ENCODE data around the gene ZNRD2.

The ZNRD2 gene

DNA sequence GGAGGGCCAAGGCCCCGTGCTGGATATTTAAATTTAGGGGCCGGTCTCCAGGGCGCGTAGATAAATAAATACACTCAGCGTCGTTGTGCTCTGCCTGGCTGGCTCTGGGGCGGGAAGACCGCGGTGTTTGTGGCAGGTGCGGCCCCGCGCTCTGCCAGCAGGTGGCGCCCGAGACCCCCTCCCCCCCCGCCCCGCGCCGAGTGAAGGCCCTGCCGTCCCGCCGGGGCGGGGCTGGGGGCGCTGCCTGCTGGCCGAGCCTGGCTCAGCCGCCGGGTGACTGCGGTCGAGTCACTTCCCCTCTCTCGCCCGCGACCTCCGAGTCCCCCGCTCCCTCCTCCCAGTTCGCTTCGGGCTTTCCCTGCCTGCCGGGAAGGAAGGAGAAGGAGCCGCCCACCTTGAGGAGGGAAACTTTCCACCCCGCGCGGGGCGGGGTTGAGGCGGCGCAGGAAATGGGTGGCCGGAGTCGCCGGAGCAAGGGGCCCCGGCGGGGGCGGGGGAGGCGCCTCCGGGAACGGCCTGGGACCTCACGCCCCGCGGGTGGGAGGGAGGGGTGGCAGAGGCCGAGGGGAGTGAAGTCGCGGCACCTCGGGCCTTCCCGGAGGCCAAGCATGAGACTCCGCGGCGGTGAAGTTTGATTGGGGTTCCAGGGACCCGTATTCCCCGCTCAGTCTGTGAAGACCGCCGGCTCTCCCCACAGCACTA, 4.0 kb downstream of the ZNRD2 start:
- DNase-seq = peak; percentile 86

DNA sequence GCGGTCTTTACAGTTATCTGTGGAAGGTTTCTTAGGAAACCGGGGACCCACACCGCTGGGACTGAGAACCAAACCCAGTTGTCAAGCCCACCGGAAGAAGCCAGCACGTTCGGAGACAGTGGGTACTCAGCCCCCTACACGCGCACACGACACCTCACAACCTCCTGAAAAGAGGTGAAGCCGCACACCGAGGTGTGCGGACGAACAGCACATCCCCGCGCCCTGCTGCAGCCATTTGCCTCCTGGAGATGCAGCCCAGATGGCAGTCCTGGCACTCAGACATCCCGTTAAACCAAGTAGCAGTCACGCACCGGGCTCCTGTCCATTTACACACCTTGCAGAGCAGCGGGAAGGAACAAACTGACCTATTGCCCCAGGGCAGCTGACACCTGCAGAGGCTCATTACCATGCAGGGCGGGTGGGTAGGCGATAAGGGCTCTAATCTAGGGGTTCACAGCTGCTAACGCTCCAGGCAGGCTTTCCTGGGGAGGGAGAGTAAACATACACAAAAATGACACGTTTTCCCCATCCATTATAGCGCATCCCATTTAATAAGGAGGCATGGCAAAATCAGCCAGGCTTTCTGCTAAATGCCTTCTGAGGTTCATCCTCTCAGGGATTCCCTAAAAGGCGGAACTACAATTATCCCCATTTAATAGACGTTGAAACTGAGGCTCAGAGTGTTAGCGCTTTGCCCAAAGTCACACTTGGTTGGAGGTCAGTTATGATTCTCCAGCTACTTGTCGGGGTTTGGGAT, 4.7 kb downstream of the ZNRD2 start:
- DNase-seq = no peak

DNA sequence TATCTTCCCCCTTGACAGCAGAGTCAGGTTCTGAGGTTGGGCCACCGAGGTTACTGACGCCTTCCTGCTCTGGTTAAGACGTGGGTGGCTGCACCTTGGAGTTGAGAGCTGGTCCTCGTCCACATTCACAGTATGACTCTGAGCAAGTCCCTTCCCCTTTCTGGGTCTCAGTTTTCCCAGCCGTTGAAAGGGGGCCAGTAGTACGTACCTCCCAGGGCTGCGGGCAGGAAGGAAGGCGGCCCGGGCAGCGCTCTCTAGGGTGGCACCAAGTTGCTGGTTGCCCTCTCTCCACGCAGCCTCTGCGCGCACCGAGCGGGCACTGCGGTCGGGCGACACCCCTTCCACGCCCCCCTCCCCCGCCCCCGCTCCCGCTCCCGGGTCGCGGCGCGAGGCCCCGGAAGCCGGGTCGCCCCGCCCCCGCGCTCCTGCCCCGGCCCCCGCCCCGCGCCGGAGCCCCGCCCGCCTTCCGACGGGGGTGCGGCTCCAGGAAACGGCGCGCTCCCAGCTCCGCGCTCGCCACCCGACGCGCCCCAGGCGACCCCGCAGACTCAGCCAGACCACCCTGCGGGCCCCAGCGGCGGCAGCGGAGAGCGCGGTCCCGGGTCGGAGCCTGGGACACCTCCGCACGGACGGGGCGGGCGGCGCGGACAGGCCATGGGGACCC, 5.4 kb downstream of the ZNRD2 start, which contains the start of gene EHBP1L1:
Gene EHBP1L1 (plus strand): TSS at position 486 of the 664 bp plus-strand sequence. CDS start 250 bp downstream, outside the sequence.
- peak; percentile 34 for DNase-seq

DNA sequence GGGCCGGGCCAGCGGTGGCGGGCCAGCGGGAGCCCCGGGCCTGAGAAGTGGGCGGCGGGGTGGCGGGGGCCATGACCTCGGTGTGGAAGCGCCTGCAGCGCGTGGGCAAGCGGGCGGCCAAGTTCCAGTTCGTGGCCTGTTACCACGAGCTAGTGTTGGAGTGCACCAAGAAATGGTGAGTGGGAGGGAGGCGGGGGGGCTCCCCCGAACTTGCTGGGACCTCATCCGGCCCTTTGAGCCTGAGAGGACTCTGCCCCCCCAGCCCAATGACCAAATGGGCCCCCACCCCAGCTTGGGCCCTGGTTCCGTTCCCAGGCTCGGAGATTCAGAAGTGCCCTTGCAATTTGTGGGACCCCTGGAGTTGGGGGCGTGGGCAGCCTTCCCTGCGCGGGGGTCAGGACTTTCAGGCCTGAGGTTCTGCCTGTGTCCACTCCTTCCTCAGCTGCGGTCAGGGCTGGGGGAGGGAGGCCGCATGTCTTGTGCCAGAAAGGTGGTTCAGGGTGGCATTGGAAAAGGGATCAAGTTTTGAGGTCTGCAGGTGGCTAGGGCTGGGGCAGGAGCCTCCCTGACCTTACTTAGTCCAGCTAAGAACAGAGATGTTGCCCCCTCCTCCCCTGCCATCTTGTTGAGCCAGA, 6.1 kb downstream of the ZNRD2 start:
- no peak for DNase-seq

DNA sequence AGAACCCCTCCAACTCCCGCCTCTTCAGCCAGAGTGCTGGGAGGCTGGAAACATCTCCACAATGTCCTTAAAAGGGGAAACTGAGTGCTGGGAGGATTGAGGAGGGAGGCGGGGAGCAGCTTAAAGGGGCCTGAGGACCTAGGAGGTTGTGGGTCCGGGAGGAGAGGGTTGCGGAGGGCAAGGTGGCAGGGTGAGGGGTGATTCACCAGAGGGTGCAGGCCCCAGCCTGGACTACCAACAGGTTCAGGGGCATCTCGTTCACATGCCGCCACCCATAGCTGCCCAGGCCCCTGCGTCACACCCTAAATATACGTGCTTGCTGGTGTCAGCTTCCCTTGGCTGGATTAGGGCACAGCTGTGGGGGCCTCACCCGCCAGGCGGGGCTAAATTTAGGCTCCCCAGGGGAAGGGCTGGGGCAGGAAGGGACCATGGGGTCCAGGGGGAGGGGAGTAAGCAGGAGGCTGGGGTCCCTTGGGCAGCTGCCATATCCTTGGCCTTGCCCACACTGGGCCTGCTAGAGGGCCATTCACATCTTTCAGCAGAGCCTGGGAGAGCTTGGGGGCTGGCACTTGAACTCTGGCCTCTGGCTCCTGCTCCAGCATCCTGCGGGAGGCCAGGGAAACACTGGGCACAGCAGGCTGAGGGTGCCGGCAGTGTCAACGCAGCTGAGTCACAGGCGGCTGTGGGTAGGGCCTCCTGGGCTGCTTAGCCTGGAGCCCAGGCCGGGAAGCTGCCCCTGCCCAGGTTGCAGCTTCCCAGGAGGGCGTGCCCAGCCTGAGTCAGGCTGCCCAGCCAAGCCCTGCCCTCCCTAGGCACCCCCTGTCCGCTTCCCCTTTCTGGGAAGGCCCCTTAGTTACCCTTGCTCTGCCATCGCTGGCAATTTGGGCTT, 6.8 kb downstream of the ZNRD2 start:
- DNase-seq = no peak

DNA sequence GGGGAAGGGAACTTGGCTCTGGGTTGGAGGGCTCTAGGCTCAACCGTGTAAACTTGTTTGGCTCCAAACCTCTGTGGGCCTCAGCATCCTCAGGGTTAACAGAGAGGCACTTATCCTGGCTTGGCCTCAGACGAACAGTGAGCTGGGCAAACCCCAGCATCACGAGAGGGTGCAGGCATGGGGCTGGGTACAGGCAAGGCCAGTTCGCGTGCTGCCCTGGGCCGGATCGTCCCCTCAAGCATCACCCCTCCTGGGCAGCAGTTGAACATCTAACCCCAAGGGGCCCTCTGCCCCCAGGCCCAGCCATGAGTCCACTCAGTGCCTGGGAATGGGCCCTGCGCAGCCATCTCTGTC, 7.5 kb downstream of the ZNRD2 start:
- no peak for DNase-seq

DNA sequence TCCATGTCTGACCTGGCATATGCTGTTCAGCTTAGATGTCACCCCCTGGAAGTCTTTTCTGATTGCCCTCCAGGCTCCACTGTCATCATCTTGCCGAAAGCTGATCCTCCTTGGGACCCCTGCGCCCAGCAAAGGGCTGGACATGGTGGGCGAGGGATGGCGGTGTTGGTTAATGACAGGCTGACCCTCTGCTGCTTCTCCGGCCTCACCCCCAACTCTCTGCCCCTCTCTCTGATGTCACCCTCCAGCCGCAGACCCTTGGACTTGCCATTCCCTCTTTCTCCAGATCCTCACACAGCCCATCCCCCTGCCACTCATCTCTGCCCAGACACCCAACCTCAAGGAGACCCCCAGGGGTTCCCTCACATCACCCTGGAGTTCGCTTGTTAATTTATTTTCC, 7.9 kb downstream of the ZNRD2 start:
- DNase-seq = no peak

DNA sequence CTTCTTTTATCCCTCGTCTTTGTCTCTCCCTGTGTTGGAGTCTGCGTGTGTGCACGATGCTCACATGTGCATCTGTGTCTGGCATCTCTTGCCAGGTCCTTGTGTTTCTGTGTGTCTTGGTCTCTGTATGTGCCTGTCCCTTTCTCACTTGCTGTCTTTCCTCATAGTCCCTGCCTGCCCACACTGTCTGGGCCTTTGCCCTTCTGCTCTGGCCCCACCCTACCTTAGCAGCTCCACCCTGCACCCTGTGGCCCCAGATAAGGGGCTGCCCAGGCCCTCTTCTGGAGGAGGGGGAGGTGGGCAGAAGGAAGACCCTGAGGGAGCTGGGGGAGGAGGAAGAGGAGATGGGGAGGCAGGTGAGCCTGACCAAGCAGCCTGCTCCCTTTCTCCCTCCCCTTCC, 8.4 kb downstream of the ZNRD2 start:
- DNase-seq = no peak

DNA sequence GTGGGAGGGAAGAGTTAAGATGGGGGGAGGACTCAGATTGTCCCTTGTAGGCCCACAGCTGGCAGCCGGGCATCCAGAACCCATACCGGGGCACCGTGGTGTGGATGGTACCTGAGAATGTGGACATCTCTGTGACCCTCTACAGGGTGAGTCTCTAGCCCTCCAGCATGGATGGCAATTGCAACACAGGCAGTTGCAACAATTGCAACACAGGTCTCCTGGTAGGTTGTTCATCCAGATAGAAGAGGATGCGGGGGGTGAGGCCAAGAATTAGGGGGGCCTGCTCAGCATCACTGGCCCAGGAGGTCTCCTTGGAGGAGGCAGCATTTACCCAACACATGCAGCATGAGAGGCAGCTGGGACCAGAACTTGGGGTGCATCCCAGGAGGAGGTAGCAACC, 9.0 kb downstream of the ZNRD2 start:
- DNase-seq = no peak

DNA sequence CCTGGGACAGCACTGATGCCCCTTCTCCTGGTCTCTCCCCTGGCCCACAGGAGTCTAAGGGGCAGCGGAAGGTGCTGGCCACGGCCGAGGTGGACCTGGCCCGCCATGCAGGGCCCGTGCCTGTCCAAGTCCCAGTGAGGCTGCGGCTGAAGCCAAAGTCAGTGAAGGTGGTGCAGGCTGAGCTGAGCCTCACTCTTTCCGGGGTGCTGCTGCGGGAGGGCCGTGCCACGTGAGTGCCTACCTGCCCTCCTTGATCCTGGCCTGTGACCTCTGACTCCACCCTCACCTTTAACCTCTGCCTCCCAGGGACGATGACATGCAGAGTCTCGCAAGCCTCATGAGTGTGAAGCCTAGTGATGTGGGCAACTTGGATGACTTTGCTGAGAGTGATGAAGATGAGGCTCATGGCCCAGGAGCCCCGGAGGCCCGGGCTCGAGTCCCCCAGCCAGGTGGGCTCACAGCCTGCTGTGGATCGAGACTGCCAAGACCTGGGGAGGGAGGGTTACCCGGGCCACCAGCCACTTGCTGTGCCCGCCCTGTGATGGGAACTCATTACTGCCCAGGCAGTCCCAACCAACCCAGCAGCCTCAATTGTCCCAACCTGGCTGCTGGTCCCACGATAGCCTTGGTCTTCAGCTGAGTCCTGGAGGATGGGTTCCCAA, 9.9 kb downstream of the ZNRD2 start:
- DNase-seq = no peak

DNA sequence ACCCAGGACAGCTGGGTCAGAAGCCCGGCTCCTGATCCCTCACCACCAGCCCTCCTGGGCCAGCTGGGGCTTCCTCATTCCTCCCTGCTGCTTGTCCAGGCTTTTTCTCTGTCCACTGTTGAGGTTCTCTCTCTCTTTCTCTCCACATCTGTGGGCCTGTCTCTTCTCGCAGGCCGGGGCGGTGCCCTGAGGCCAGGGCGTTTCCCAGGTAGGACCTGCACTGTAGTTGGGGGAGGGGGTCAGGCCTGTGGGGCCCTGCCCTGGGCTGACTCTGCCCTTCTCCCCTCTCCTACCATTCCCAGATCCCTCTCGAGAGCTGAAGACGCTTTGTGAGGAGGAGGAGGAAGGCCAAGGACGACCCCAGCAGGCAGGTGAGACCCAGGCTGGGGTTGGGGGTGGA, 10.5 kb downstream of the ZNRD2 start:
- no peak for DNase-seq

DNA sequence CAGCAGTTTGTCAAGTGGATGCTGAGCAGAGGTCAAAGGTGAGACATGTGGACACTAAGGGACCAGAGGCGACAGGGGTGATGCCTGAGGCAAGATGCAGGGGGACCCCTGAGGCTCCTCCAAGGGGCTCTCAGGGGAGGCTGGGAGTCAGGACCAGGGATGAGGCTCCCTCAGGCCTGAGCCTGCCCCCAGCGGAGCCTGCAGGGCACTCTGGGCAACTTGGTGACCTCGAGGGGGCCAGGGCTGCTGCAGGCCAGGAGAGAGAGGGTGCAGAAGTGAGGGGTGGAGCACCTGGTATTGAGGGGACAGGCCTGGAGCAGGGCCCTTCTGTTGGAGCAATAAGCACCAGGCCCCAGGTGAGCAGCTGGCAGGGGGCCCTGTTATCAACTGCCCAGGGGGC, 11.7 kb downstream of the ZNRD2 start:
- no peak for DNase-seq

DNA sequence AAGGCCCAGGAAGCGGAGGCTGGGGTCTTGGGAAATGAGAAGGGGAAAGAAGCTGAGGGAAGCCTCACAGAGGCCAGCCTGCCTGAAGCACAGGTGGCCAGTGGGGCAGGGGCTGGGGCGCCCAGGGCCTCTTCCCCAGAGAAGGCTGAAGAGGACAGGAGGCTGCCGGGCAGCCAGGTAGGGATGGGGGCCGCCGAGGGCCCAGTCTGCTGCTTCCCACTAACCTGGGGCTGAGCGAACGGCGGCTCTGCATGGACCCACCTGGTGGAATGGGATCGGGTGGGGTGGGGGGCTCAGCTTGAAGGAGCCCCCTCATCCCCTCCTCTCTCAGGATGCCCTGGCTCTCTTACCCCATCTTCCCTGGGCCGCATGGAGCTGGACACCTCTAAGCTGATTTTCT, 13.3 kb downstream of the ZNRD2 start:
- no peak for DNase-seq

DNA sequence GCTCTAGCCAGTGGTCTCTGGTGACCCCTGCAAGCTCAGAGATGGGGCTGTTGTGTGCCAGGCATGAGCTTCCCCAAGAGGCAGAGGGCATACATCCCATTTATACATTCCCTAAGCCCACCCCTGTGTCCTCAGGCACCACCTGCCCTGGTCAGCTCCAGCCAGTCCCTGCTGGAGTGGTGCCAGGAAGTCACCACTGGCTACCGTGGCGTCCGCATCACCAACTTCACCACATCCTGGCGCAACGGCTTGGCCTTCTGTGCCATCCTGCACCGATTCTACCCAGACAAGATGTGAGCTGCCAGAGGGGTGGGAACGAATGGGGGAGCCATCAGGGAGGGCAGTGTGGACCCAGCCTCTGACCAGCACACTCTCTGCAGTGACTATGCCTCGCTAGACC, 13.8 kb downstream of the ZNRD2 start:
- no peak for DNase-seq

DNA sequence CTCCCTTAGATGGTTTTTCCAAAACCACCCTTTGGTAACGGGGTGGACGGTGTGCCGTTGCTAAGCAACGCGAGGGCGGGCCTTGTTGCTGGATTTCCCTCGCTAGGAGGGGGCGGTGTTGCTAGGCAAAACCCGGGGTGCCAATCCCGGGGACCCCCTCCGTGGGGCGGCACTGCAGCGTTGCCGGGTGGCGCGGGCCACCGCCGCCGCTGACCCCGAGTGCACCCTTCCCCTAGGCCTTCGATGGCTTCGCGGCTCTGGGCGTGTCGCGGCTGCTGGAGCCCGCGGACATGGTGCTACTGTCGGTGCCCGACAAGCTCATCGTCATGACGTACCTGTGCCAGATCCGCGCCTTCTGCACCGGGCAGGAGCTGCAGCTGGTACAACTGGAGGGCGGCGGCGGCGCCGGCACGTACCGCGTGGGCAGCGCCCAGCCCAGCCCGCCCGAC, 14.5 kb downstream of the ZNRD2 start:
- no peak for DNase-seq

DNA sequence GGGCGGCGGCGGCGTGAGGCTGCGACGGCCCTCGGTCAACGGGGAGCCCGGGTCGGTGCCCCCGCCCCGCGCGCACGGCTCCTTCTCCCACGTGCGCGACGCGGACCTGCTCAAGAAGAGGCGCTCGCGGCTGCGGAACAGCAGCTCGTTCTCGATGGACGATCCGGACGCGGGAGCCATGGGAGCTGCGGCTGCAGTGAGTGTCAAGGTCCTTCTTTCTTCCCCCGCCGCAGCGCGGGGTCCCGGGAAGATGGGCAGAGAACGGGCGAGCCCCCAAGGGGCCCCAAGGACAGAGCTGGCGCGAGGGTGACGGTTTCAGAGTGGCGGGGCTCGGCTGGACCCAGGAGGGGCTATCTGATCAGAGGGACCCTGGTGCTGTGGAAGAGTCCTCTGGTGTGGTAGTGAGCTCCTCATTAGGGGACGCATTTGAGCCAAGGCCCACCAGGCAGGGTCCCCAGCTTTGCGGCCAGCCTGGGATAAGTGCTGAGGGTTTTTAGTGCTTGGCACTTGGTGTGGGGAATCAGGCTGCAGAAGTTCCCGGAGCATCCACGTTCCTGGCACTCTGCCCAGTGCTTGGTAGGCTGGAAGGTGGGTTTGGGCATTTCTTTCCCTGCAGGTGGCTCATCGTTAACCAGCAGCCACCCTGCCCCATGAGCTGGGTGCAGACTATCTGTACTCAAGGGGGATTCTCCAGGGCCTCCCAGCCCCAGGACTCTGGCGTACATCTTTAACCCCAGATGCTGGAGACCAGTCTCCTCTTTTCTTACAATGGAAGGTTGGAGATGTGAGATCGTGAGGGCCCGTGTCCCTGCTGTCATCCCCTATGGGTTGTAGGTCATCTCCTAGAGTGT, 15.3 kb downstream of the ZNRD2 start:
- no peak for DNase-seq

DNA sequence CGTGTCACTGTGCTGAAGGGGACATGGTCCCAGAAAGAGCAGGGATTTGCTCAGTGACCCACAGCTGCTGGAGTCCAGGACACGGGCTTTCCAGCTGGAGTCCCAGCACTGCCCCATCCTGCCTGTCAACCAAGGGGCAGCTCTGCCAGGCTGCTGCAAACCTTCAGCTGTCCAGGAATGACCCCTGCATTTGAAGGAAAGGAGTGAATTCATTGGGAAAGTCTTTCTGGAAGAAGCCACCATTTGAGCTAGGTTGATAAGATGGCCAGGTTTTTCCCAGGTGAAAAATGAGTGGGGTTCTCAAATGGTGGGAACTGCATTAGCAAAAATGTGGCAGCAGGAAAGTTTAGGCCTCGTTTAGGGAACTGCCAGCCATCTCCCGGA, 16.0 kb downstream of the ZNRD2 start:
- DNase-seq = no peak

DNA sequence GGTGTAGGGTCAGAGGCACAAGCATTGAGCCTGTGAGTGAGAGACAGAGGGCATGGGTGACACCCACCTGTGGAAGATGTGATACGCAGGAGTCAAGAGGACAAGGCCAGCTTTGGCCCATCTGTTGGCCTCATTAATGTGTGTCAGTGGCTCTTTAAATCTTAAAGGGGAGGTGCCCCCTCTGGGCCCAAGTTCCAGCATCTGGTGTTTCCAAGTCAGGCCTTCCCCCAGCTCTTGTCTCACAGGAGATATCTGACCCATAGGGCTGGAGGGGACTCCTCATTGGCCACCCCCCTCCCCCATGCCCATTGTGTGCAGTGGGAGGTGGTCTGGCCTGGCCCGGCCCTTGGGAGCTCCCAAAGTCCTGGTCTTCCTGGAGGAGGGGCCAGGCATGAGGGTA, 16.4 kb downstream of the ZNRD2 start:
- no peak for DNase-seq

DNA sequence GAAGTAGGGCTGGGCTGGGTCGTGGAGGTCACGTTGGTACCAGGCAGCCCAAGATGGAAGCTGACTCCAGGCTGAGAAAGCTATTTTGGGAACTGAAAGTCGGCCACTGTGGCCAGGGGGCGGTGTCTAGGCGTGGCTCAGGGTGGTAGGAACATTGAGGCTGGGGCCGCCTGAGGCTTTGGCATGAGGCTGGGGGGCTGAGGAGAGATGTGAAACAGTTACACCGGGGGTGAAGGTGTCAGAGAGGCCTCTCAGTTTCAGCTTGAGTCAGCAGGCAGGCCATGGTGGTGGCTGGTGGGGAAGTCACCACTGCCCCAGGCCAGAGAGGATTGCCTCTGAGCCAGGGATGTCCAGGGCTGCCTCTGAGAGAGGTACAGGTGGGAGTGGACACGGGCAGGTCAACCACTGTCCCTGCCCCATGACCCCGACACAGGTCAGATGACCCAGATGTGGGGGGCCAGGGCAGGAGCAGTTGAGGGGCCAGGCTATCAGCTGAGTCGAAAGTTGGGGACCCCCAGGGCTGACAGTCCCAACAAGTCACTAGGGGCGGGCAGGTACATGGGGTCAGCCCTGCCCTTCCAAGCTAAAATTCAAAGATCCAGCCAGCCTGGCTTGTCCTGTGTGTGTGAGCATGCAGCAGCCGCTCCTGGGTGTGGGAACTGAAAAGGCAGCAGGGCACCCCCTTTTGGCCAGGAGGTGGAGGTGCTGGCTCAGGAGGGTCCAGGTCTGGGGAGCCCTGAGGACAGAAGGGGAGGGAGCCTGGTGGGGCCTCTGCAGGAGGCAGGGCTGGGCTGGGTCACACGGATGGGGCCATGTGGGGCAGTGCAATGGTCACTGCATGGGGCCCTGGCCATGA, 18.1 kb downstream of the ZNRD2 start:
- peak; percentile 29 for DNase-seq

Data from NCI-H510A treated with DMSO at 0.1 percent for 48 hours (cell line).